Right lung (tissue), 5 donors: ENCODE measurements around the gene MGAT2. TPM values are rescaled to one million over a fixed set of nuclear protein-coding genes. Genes with fewer than 3 reads are reported as not detected.
"Not testable (repeated sequence)": the region's sequence is repeated elsewhere in the genome, so short reads cannot be mapped to it uniquely, and the experiment has no call there.

Experiments
- DNase-seq, 2 donors: peaks; one replicate each; pipeline ENCODE4 v3.0.0-alpha.2; 2013
- polyA plus RNA-seq, 5 donors: library from polyadenylated mRNA; unstranded; fragments of 120-200 nt; gene quantifications; one replicate each; pipeline versions ENCODE4 v1.2.1 to v1.2.3, GENCODE V29; 2013; ENCODE audit warnings: inconsistent platforms in 1 of 5, low replicate concordance in 1 of 5; ENCODE audit not compliant: insufficient read length in 5 of 5, insufficient read depth in 1 of 5

MGAT2 gene
- polyA plus RNA-seq, 5 donors: 8.4 to 28.4 (median 9.6) TPM

GRCh38 chr14:49640540-49641417 lies 20.2 kb downstream of the MGAT2 start:
- no peak for DNase-seq

- DNase-seq: no peak
Observed at GRCh38 chr14:49641697-49642129, 21.1 kb downstream of the MGAT2 start.

GRCh38 chr14:49642163-49642562 lies 21.6 kb downstream of the MGAT2 start:
- DNase-seq: no peak

GRCh38 chr14:49653508-49653907 lies 32.9 kb downstream of the MGAT2 start:
- DNase-seq: no peak

- DNase-seq: no peak
Observed at GRCh38 chr14:49654511-49654910, 33.9 kb downstream of the MGAT2 start.

- DNase-seq: not testable (repeated sequence)
Observed at GRCh38 chr14:49657500-49657899, 36.9 kb downstream of the MGAT2 start.

GRCh38 chr14:49659526-49660455 lies 39.2 kb downstream of the MGAT2 start:
- DNase-seq: no peak

- no peak for DNase-seq
Observed at GRCh38 chr14:49670475-49670874, 49.9 kb downstream of the MGAT2 start.

Other genes with a start within 250 kb of the MGAT2 start
- 1,000 to 10,000 TPM; 1,653 to 2,585 (median 1,859) TPM for gene RPS29, start 34.4 kb upstream of the MGAT2 start, polyA plus RNA-seq
- 10 to 100 TPM in 3 of 5 donors, 1 to 10 TPM in 2; 9.6 to 17.0 (median 11.7) TPM for gene LRR1, start 21.9 kb upstream of the MGAT2 start, polyA plus RNA-seq
- 100 to 1,000 TPM; 151 to 215 (median 185) TPM for gene RPL36AL, start 173 bp upstream of the MGAT2 start, polyA plus RNA-seq
- 10 to 100 TPM; 13.4 to 16.5 (median 14.4) TPM for gene DNAAF2, start 14.4 kb downstream of the MGAT2 start, polyA plus RNA-seq
- 10 to 100 TPM; 18.6 to 31.3 (median 23.6) TPM for gene POLE2, start 67.4 kb downstream of the MGAT2 start, polyA plus RNA-seq
- gene KLHDC1, start 72.3 kb downstream of the MGAT2 start, polyA plus RNA-seq: 1 to 10 TPM; 6.6 to 8.4 (median 7.5) TPM
- 100 to 1,000 TPM in 4 of 5 donors, 10 to 100 TPM in 1; 87.4 to 129 (median 109) TPM for gene KLHDC2, start 147.4 kb downstream of the MGAT2 start, polyA plus RNA-seq
- 10 to 100 TPM; 57.2 to 96.4 (median 89.4) TPM for gene NEMF, start 232.0 kb downstream of the MGAT2 start, polyA plus RNA-seq